ENCODE measurements around the gene LTBP2. TPM values are rescaled to one million over a fixed set of nuclear protein-coding genes. Genes with fewer than 3 reads are reported as not detected.

LTBP2 gene
- total RNA-seq, 1 experiment from 2014 or later, result 1.5 TPM

DNA sequence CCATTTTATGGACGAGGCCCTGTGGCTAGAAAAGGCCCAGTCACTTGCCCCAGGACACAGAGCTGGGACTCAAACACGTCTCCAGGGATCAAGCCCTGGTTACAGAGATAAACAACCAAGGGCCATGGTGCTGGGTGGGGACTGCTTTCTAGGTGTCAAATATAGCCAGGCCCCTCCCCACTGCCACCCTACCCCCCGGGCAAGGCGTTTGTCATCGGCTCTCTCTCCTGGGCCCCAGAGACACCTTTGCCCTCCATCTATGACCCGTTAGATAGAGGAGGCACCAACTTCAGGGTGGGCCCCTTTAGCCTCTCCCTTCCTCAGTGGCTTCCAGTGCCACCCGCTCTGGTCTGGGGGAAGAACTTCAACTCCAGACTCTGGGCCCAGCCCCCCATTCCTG lies 18.0 kb downstream of the LTBP2 start:
- Histone ChIP-seq H3K9ac (ENCODE audit: low read length) (no peak overlapping the region), H3K27ac (ENCODE audit: low read depth, low read length) (no peak overlapping the region), H3K27me3 (ENCODE audit: insufficient read depth, low read length) (no peaks in the 10 kb centered on the region), H2AFZ (ENCODE audit: low read depth, low read length, poor library complexity, severe bottlenecking) (no peak overlapping the region), H3K4me3 (replicated peaks in 1 of 2; ENCODE audit: low read depth in 1 of 2, low read length in 2 of 2) (no peak overlapping the region), H3K9me2 (ENCODE audit: insufficient read depth) (no peaks in the 10 kb centered on the region), H3K4me1 (ENCODE audit: control insufficient read depth in 1 of 2, insufficient read depth in 2 of 2, low read length in 2 of 2) (no peaks in the 10 kb centered on the region), H3K9me3 (ENCODE audit: control insufficient read depth in 1 of 2, insufficient read depth in 1 of 2, low read depth in 1 of 2, low read length in 2 of 2) (no peaks in the 10 kb centered on the region), H3K79me2 (ENCODE audit: insufficient read depth, low read length) (no peaks in the 10 kb centered on the region), H3K4me2 (ENCODE audit: low read length) (no peak overlapping the region), H3K36me3 (ENCODE audit: control insufficient read depth in 1 of 2, insufficient read depth in 2 of 2, low read length in 2 of 2) (no peaks in the 10 kb centered on the region), H4K20me1 (ENCODE audit: insufficient read depth) (no peaks in the 10 kb centered on the region)
- RAD21 ChIA-PET (ENCODE audit: low non-redundant PET in 1 of 2, low total read pairs in 2 of 2, uncharacterized antibody in 2 of 2, unreplicated experiment in 2 of 2), result no interaction called here
- POLR2A ChIA-PET, result no interaction called here
- CTCF ChIA-PET, result interaction anchor here (2.2 kb wide), 1 partner anchor 15 kb away, joined by 6 read pairs; no protein-coding TSS in a partner anchor
- TF ChIP-seq ZFX (IDR thresholded peaks at IDR 0.05) (no peak), CBX3 (IDR thresholded peaks at IDR 0.05; ENCODE audit: low read depth) (no peak), EZH2phosphoT487 (IDR thresholded peaks at IDR 0.05; ENCODE audit: borderline replicate concordance) (no peak), SIN3A (IDR thresholded peaks at IDR 0.05; ENCODE audit: low read depth) (no peak), EZH2 (IDR thresholded peaks at IDR 0.05) (no peak), ELF1 (IDR thresholded peaks at IDR 0.05; ENCODE audit: borderline replicate concordance, low read depth) (no peak), FOSL1 (IDR thresholded peaks at IDR 0.05; ENCODE audit: low read depth) (no peak), POLR2AphosphoS5 (IDR thresholded peaks at IDR 0.05; ENCODE audit: low read depth, low read length) (no peak), EGR1 (IDR thresholded peaks at IDR 0.05; ENCODE audit: low read depth) (no peak), RAD21 (IDR thresholded peaks at IDR 0.05; ENCODE audit: low read depth) (no peak), ZNF274 (IDR thresholded peaks at IDR 0.05; ENCODE audit: low read depth, low read length) (no peak), YY1 (IDR thresholded peaks at IDR 0.05; ENCODE audit: extremely low read depth, insufficient replicate concordance, low read depth, low read length) (no peak), SP1 (IDR thresholded peaks at IDR 0.05; ENCODE audit: low read depth) (no peak)
- TF ChIP-seq, protein P1, sequence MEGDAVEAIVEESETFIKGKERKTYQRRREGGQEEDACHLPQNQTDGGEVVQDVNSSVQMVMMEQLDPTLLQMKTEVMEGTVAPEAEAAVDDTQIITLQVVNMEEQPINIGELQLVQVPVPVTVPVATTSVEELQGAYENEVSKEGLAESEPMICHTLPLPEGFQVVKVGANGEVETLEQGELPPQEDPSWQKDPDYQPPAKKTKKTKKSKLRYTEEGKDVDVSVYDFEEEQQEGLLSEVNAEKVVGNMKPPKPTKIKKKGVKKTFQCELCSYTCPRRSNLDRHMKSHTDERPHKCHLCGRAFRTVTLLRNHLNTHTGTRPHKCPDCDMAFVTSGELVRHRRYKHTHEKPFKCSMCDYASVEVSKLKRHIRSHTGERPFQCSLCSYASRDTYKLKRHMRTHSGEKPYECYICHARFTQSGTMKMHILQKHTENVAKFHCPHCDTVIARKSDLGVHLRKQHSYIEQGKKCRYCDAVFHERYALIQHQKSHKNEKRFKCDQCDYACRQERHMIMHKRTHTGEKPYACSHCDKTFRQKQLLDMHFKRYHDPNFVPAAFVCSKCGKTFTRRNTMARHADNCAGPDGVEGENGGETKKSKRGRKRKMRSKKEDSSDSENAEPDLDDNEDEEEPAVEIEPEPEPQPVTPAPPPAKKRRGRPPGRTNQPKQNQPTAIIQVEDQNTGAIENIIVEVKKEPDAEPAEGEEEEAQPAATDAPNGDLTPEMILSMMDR (IDR thresholded peaks at IDR 0.05 in 2 of 3, conservative IDR thresholded peaks at IDR 0.05 in 1 of 3; ENCODE audit: borderline replicate concordance in 1 of 3, insufficient read depth in 1 of 3, low read depth in 2 of 3, low read length in 2 of 3), result no peak
- TF ChIP-seq, protein P2, sequence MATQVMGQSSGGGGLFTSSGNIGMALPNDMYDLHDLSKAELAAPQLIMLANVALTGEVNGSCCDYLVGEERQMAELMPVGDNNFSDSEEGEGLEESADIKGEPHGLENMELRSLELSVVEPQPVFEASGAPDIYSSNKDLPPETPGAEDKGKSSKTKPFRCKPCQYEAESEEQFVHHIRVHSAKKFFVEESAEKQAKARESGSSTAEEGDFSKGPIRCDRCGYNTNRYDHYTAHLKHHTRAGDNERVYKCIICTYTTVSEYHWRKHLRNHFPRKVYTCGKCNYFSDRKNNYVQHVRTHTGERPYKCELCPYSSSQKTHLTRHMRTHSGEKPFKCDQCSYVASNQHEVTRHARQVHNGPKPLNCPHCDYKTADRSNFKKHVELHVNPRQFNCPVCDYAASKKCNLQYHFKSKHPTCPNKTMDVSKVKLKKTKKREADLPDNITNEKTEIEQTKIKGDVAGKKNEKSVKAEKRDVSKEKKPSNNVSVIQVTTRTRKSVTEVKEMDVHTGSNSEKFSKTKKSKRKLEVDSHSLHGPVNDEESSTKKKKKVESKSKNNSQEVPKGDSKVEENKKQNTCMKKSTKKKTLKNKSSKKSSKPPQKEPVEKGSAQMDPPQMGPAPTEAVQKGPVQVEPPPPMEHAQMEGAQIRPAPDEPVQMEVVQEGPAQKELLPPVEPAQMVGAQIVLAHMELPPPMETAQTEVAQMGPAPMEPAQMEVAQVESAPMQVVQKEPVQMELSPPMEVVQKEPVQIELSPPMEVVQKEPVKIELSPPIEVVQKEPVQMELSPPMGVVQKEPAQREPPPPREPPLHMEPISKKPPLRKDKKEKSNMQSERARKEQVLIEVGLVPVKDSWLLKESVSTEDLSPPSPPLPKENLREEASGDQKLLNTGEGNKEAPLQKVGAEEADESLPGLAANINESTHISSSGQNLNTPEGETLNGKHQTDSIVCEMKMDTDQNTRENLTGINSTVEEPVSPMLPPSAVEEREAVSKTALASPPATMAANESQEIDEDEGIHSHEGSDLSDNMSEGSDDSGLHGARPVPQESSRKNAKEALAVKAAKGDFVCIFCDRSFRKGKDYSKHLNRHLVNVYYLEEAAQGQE (IDR thresholded peaks at IDR 0.05; ENCODE audit: low read depth), result no peak
- DNase-seq (ENCODE audit: low read depth, low spot score) (no peak), ATAC-seq (no peak)
- intact Hi-C loops (cut with micrococcal nuclease), result no loop called here
- no TSS peak for BruUV-seq (replicated peaks)
